ENCODE results near the gene TIPRL. TPM values are rescaled to one million over a fixed set of nuclear protein-coding genes. Genes with fewer than 3 reads are reported as not detected.

TIPRL gene
- total RNA-seq, 2 donors from 2014 or later, result 4.9 to 10.1 TPM

DNA sequence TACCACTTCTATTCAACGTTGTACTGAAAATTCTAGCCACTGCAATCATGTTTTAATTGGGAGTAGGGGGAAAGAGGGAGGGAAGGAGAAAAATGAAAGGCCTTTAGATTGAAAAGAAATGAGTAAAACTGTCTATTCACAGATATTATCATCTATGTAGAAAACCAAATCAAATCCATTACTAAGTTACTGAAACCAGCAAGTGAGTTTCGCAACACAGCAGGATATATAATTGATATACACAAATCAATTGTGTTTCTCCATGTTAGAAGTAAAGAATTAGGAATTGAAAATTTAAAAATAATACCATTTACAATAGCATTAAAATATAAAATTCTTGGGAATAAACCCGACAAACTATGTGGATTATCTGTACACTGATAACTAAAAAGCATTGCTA, 66.3 kb downstream of the TIPRL start:
- Histone ChIP-seq H3K36me3 (replicated peaks in 1 of 2; ENCODE audit: insufficient read depth in 1 of 2, low read depth in 2 of 2) (peaks cover 0 to 5% of the 10 kb centered on the region in 2 donors), H3K9me3 (no peaks in the 10 kb centered on the region), H3K27me3 (no peaks in the 10 kb centered on the region), H3K4me1 (peaks cover 13% of the 10 kb centered on the region), H3K4me3 (no peak overlapping the region), H3K27ac (no peak overlapping the region)
- DNase-seq (no peak), ATAC-seq (no peak)
- intact Hi-C loops (cut with DNase I), result no loop called here
- WGBS, 2 donors, result 88 to 89% methylated on average over 3 of the region's 3 CpGs
- TF ChIP-seq CTCF (IDR thresholded peaks at IDR 0.05) (no peak), POLR2A (IDR thresholded peaks at IDR 0.05) (no peak)

GRCh38 chr1:168246506-168246905, 67.7 kb downstream of the TIPRL start:
- no peaks in the 10 kb centered on the region for H3K9me3 ChIP-seq
- peaks cover 0 to 8% of the 10 kb centered on the region in 2 donors for H3K36me3 ChIP-seq (replicated peaks in 1 of 2; ENCODE audit: insufficient read depth in 1 of 2, low read depth in 2 of 2)
- H3K4me3 ChIP-seq, result no peak overlapping the region
- WGBS, 2 donors, result 84 to 89% methylated on average over 5 of the region's 5 CpGs
- peaks cover 13% of the 10 kb centered on the region for H3K4me1 ChIP-seq
- H3K27ac ChIP-seq, result no peak overlapping the region
- H3K27me3 ChIP-seq, result no peaks in the 10 kb centered on the region
- ATAC-seq (no peak), DNase-seq (no peak)
- intact Hi-C loops (cut with DNase I), result no loop called here
- TF ChIP-seq CTCF (IDR thresholded peaks at IDR 0.05) (no peak), POLR2A (IDR thresholded peaks at IDR 0.05) (no peak)

Small RNA genes lying within 50 kb of the gene (small RNA-seq; reads per million reads assigned to genes)
- gene AL021397.1, result not detected

Other genes starting within 250 kb of the TIPRL start
- gene DCAF6, start 242.3 kb upstream of the TIPRL start, total RNA-seq, result 10 to 100 TPM; 30.7 to 42.8 TPM
- 10 to 100 TPM; 19.4 to 21.5 TPM for gene MPC2, start 241.9 kb upstream of the TIPRL start, total RNA-seq
- gene GPR161, start 42.0 kb upstream of the TIPRL start, total RNA-seq, result 1 to 10 TPM; 2.6 to 6.5 TPM
- gene SFT2D2, start 47.0 kb downstream of the TIPRL start, total RNA-seq, result 10 to 100 TPM; 13.8 to 19.5 TPM
- gene TBX19, start 101.9 kb downstream of the TIPRL start, total RNA-seq, result 1 to 10 TPM in 1 of 2 donors, under 1 TPM in 1; 0.78 to 2.0 TPM